Trophoblast cell (in vitro differentiated cells and primary cell): ENCODE measurements around the gene ASCC3.

Source experiments
- DNase-seq, 2 donors: peaks; one replicate each; pipeline ENCODE4 v3.0.0-alpha.2; 2016
- H2AFZ ChIP-seq: 2 replicates; pipeline ENCODE4 v1.6.1; 2013; ENCODE audit warnings: low read length, moderate library complexity, mild to moderate bottlenecking; ENCODE audit not compliant: insufficient read depth, poor library complexity
- H2AK5ac ChIP-seq: 2 replicates; pipeline ENCODE4 v1.6.1; 2013; ENCODE audit warnings: mild to moderate bottlenecking, low read length
- H2BK120ac ChIP-seq: 2 replicates; pipeline ENCODE4 v1.6.1; 2013; ENCODE audit warnings: low read length, mild to moderate bottlenecking, moderate library complexity; ENCODE audit not compliant: insufficient read depth, poor library complexity
- H2BK12ac ChIP-seq: 2 replicates; pipeline ENCODE4 v1.6.1; 2013; ENCODE audit warnings: mild to moderate bottlenecking, low read length, moderate library complexity
- H2BK5ac ChIP-seq: 2 replicates; pipeline ENCODE4 v1.6.1; 2013; ENCODE audit warnings: low read length, low read depth, moderate library complexity, mild to moderate bottlenecking; ENCODE audit not compliant: poor library complexity
- H3K14ac ChIP-seq: 2 replicates; pipeline ENCODE4 v1.6.1; 2013; ENCODE audit warnings: mild to moderate bottlenecking, low read length
- H3K18ac ChIP-seq: 2 replicates; pipeline ENCODE4 v1.6.1; 2013; ENCODE audit warnings: mild to moderate bottlenecking, low read length
- H3K23ac ChIP-seq: 2 replicates; pipeline ENCODE4 v1.6.1; 2013; ENCODE audit warnings: low read length
- H3K27ac ChIP-seq: 2 replicates; pipeline ENCODE4 v1.5.1; 2013; ENCODE audit warnings: low read depth, mild to moderate bottlenecking, inconsistent platforms, low read length, moderate library complexity
- H3K27me3 ChIP-seq: 2 replicates; pipeline ENCODE4 v1.6.1; 2013; ENCODE audit warnings: inconsistent platforms, mild to moderate bottlenecking, low read length, moderate library complexity; ENCODE audit not compliant: insufficient read depth
- H3K36me3 ChIP-seq, 2 experiments: 1 replicate in 1 of 2; 2 replicates in 1 of 2; pipeline ENCODE4 v1.6.1; 2013; ENCODE audit warnings: low read length in 2 of 2, mild to moderate bottlenecking in 2 of 2, moderate library complexity in 1 of 2; ENCODE audit not compliant: insufficient read depth in 2 of 2, control insufficient read depth in 1 of 2
- H3K4ac ChIP-seq: 2 replicates; pipeline ENCODE4 v1.6.1; 2013; ENCODE audit warnings: low read depth, mild to moderate bottlenecking, low read length, moderate library complexity
- H3K4me1 ChIP-seq, 2 experiments: 1 replicate in 1 of 2; 2 replicates in 1 of 2; pipeline ENCODE4 v1.6.1; 2013; ENCODE audit warnings: low read length in 2 of 2, mild to moderate bottlenecking in 2 of 2, moderate library complexity in 1 of 2; ENCODE audit not compliant: insufficient read depth in 2 of 2, control insufficient read depth in 1 of 2
- H3K4me2 ChIP-seq: 2 replicates; pipeline ENCODE4 v1.6.1; 2013; ENCODE audit warnings: inconsistent platforms, mild to moderate bottlenecking, low read length, moderate library complexity
- H3K4me3 ChIP-seq: 2 replicates; pipeline ENCODE4 v1.5.1; 2013; ENCODE audit warnings: mild to moderate bottlenecking, low read depth, low read length, inconsistent platforms
- H3K79me1 ChIP-seq: one replicate; pipeline ENCODE4 v1.6.1; 2013; ENCODE audit warnings: low read length
- H3K79me2 ChIP-seq: 2 replicates; pipeline ENCODE4 v1.6.1; 2013; ENCODE audit warnings: low read length, mild to moderate bottlenecking; ENCODE audit not compliant: control insufficient read depth, insufficient read depth, poor library complexity
- H3K9ac ChIP-seq: 2 replicates; pipeline ENCODE4 v1.6.1; 2013; ENCODE audit warnings: mild to moderate bottlenecking, low read length
- H3K9me3 ChIP-seq: 2 replicates; pipeline ENCODE4 v1.6.1; 2013; ENCODE audit warnings: low read depth, mild to moderate bottlenecking, control low read depth, inconsistent platforms, low read length; ENCODE audit not compliant: insufficient read depth
- H4K12ac ChIP-seq: 2 replicates; pipeline ENCODE4 v1.6.1; 2013; ENCODE audit warnings: low read depth, mild to moderate bottlenecking, low read length, moderate library complexity
- H4K8ac ChIP-seq: 2 replicates; pipeline ENCODE4 v1.6.1; 2013; ENCODE audit warnings: low read depth, mild to moderate bottlenecking, low read length, moderate library complexity
- H4K91ac ChIP-seq: one replicate; pipeline ENCODE4 v1.6.1; 2013; ENCODE audit warnings: low read depth, mild to moderate bottlenecking, low read length, moderate library complexity
- WGBS: extraction: QIAGEN DNeasy Blood & Tissue Kit; methylation state at CpG from one replicate; pipeline ENCODE4 v1.1.7; 2013; ENCODE audit warnings: missing lambda C conversion rate; ENCODE audit not compliant: insufficient read length, insufficient coverage; ENCODE audit errors: extremely low coverage; 5-methylcytosine and 5-hydroxymethylcytosine counted together

The ASCC3 gene

DNA sequence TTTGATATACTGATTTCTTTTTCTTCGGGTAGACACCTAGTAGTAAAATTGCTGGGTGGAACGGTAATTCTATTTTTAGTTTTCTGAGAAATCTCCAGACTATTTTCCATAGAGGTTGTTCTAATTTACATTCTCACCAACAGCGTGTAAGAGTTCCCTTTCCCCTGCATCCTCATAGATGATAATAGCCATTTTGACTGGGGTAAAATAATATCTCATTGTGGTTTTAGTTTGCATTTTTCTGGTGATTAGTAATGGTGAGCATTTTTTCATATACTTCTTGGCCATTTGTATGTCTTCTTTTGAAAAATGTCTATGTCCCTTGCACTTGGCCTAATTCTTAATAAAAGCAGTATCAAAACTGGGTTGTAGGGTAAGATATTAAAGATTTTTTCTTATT, 267.5 kb downstream of the ASCC3 start:
- H4K8ac ChIP-seq, result no peak overlapping the region
- no peak overlapping the region for H2AK5ac ChIP-seq
- H3K18ac ChIP-seq, result no peak overlapping the region
- H4K91ac ChIP-seq, result no peak overlapping the region
- H2BK12ac ChIP-seq, result no peak overlapping the region
- H2BK5ac ChIP-seq, result no peak overlapping the region
- no peaks in the 10 kb centered on the region for H3K79me2 ChIP-seq
- H3K36me3 ChIP-seq, result peaks cover 0 to 2% of the 10 kb centered on the region in 2 experiments
- H3K79me1 ChIP-seq, result no peaks in the 10 kb centered on the region
- H4K12ac ChIP-seq, result no peak overlapping the region
- no peak overlapping the region for H3K4ac ChIP-seq
- H3K9me3 ChIP-seq, result no peaks in the 10 kb centered on the region
- H3K4me3 ChIP-seq, result no peak overlapping the region
- H3K9ac ChIP-seq, result no peak overlapping the region
- H3K23ac ChIP-seq, result no peak overlapping the region
- WGBS, result no CpG with 5 or more reads among the region's 3 CpGs
- H2AFZ ChIP-seq, result no peak overlapping the region
- H3K14ac ChIP-seq, result no peak overlapping the region
- DNase-seq, result no peak
- H2BK120ac ChIP-seq, result no peak overlapping the region
- no peaks in the 10 kb centered on the region for H3K4me1 ChIP-seq
- H3K27me3 ChIP-seq, result no peaks in the 10 kb centered on the region
- no peak overlapping the region for H3K27ac ChIP-seq
- no peak overlapping the region for H3K4me2 ChIP-seq

DNA sequence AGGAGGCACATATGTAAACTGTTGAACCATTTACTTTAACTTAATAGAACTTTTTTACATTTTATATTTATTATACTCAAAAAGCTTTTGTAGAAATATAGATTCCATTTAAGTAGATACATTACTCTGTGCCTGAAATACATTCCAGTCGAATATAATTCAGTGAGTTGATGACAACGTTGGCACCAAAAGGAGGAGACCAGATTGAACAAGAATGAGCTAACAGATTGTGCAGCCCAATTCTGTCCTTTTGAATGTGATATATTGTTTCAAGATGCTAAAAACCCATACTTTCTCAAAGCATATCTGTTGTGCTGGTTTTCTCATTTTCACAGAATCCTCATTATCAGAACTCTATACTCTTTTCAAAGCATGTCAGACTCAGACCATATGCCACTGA, 269.0 kb downstream of the ASCC3 start:
- Histone ChIP-seq H3K4me2 (no peak overlapping the region), H2BK12ac (no peak overlapping the region), H3K23ac (no peak overlapping the region), H3K4ac (no peak overlapping the region), H3K18ac (no peak overlapping the region), H4K8ac (no peak overlapping the region), H4K91ac (no peak overlapping the region), H3K14ac (no peak overlapping the region), H3K9me3 (no peaks in the 10 kb centered on the region), H3K36me3 (peaks cover 0 to 2% of the 10 kb centered on the region in 2 experiments), H3K27ac (no peak overlapping the region), H3K79me1 (no peaks in the 10 kb centered on the region), H3K4me3 (no peak overlapping the region), H3K4me1 (no peaks in the 10 kb centered on the region), H2AK5ac (no peak overlapping the region), H3K9ac (no peak overlapping the region), H2BK120ac (no peak overlapping the region), H3K79me2 (no peaks in the 10 kb centered on the region), H2BK5ac (no peak overlapping the region), H2AFZ (no peak overlapping the region), H3K27me3 (no peaks in the 10 kb centered on the region), H4K12ac (no peak overlapping the region)
- DNase-seq, result no peak
- WGBS, result no CpG with 5 or more reads among the region's 2 CpGs

DNA sequence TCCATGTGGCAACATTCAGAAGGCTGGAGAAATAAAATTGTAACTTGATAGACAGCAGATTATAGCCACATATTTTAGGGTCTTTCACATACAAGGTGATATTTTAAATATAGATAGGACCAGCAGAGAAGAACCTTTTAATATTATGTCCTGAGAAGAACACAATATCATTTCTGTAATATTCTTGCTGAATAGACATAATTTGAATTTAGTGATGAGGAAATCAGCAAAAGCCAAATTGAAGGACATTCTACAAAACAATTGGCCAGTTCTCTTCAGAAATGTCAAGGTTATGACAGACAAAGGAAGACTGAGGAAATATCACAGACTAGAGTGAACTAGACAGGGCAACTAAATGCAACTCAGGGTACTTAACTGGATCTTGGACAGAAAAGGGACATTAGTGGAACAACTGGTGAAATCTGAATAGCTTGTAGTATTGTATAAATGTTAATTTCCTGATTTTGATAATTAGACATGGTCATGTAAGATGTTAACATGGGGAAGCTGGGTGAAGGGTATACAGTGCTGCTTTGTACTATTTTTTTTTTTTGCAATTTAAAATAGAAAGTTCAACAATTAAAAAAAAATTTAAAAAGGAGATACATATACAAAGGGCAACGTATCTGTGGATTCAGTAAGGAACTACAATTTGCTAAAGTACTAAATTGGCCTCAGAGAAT, 281.9 kb downstream of the ASCC3 start:
- Histone ChIP-seq H4K12ac (no peak overlapping the region), H4K8ac (no peak overlapping the region), H2BK5ac (no peak overlapping the region), H3K23ac (no peak overlapping the region), H3K9ac (no peak overlapping the region), H3K14ac (no peak overlapping the region), H3K36me3 (no peaks in the 10 kb centered on the region), H2AFZ (no peak overlapping the region), H3K27me3 (no peaks in the 10 kb centered on the region), H2BK120ac (no peak overlapping the region), H3K9me3 (no peaks in the 10 kb centered on the region), H3K4ac (no peak overlapping the region), H3K4me1 (no peaks in the 10 kb centered on the region), H3K4me2 (no peak overlapping the region), H3K79me2 (no peaks in the 10 kb centered on the region), H3K18ac (no peak overlapping the region), H4K91ac (no peak overlapping the region), H3K79me1 (no peaks in the 10 kb centered on the region), H3K27ac (no peak overlapping the region), H2AK5ac (no peak overlapping the region), H3K4me3 (no peak overlapping the region), H2BK12ac (no peak overlapping the region)
- no CpG with 5 or more reads among the region's 1 CpG for WGBS
- no peak for DNase-seq

DNA sequence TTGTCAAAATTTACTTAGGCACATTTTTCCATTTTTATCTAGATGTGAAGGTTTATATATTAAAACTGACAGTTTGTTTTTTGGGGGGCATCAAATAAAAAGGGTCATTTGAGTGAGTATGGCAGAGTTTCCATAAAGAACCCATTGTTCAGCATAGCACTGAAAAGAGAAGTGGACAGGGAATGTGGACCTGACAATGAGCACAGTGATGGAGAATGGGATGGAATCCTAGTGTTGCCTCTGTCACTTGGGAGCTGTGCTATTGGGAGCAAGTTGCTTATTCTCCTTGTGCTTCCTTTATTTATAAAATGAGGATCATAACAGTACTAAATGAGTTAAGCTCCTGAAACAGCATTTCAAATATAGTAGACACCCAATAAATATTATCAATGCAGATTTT, 285.7 kb downstream of the ASCC3 start:
- Histone ChIP-seq H3K27me3 (no peaks in the 10 kb centered on the region), H3K79me1 (no peaks in the 10 kb centered on the region), H3K4me3 (no peak overlapping the region), H2AK5ac (no peak overlapping the region), H3K36me3 (no peaks in the 10 kb centered on the region), H3K23ac (no peak overlapping the region), H2AFZ (no peak overlapping the region), H3K9ac (no peak overlapping the region), H4K91ac (no peak overlapping the region), H3K4ac (no peak overlapping the region), H4K8ac (no peak overlapping the region), H2BK12ac (no peak overlapping the region), H2BK120ac (no peak overlapping the region), H2BK5ac (no peak overlapping the region), H3K9me3 (no peaks in the 10 kb centered on the region), H3K4me1 (no peaks in the 10 kb centered on the region), H3K18ac (no peak overlapping the region), H3K4me2 (no peak overlapping the region), H4K12ac (no peak overlapping the region), H3K27ac (no peak overlapping the region), H3K79me2 (no peaks in the 10 kb centered on the region), H3K14ac (no peak overlapping the region)
- DNase-seq, result no peak
